PFSK-1 (cell line): Measurements from ENCODE around the gene LBHD2.

Source experiments
- POLR2AphosphoS5 ChIP-seq: IDR thresholded peaks from 2 replicates; pipeline ENCODE4 v1.6.1; 2012; ENCODE audit warnings: low read depth, mild to moderate bottlenecking, control low read depth, low read length, moderate library complexity
- SIN3A ChIP-seq: IDR thresholded peaks from 2 replicates; pipeline ENCODE4 v1.6.1; 2012; ENCODE audit warnings: mild to moderate bottlenecking, low read length, moderate library complexity, borderline replicate concordance; ENCODE audit not compliant: insufficient read depth
- TAF1 ChIP-seq: IDR thresholded peaks from 2 replicates; pipeline ENCODE4 v1.6.1; 2012; ENCODE audit warnings: low read length, control low read depth, borderline replicate concordance; ENCODE audit not compliant: insufficient read depth
- TF ChIP-seq, protein P1 (sequence below), 2 experiments: IDR thresholded peaks; 2 replicates each; pipeline versions ENCODE4 v1.6.1 to v1.8.0; 2011 to 2012; ENCODE audit warnings: low read depth in 2 of 2, low read length in 2 of 2, control low read depth in 1 of 2, inconsistent platforms in 1 of 2, mild to moderate bottlenecking in 1 of 2, moderate library complexity in 1 of 2; ENCODE audit not compliant: insufficient read depth in 1 of 2

GRCh38 chr14:103101257-103101962 is 17.4 kb downstream of the LBHD2 start:
- TF ChIP-seq, protein P1, sequence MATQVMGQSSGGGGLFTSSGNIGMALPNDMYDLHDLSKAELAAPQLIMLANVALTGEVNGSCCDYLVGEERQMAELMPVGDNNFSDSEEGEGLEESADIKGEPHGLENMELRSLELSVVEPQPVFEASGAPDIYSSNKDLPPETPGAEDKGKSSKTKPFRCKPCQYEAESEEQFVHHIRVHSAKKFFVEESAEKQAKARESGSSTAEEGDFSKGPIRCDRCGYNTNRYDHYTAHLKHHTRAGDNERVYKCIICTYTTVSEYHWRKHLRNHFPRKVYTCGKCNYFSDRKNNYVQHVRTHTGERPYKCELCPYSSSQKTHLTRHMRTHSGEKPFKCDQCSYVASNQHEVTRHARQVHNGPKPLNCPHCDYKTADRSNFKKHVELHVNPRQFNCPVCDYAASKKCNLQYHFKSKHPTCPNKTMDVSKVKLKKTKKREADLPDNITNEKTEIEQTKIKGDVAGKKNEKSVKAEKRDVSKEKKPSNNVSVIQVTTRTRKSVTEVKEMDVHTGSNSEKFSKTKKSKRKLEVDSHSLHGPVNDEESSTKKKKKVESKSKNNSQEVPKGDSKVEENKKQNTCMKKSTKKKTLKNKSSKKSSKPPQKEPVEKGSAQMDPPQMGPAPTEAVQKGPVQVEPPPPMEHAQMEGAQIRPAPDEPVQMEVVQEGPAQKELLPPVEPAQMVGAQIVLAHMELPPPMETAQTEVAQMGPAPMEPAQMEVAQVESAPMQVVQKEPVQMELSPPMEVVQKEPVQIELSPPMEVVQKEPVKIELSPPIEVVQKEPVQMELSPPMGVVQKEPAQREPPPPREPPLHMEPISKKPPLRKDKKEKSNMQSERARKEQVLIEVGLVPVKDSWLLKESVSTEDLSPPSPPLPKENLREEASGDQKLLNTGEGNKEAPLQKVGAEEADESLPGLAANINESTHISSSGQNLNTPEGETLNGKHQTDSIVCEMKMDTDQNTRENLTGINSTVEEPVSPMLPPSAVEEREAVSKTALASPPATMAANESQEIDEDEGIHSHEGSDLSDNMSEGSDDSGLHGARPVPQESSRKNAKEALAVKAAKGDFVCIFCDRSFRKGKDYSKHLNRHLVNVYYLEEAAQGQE (IDR thresholded peaks at IDR 0.05; ENCODE audit: insufficient read depth in 1 of 2, low read depth in 2 of 2, low read length in 2 of 2): no peak
- TF ChIP-seq POLR2AphosphoS5 (no peak), TAF1 (no peak), SIN3A (no peak)
